Measurements from ENCODE around the gene ARHGDIG.

- no peak for TF ChIP-seq POLR2A (IDR thresholded peaks at IDR 0.05; ENCODE audit: low read depth, low read length)
- TF ChIP-seq, protein P1, sequence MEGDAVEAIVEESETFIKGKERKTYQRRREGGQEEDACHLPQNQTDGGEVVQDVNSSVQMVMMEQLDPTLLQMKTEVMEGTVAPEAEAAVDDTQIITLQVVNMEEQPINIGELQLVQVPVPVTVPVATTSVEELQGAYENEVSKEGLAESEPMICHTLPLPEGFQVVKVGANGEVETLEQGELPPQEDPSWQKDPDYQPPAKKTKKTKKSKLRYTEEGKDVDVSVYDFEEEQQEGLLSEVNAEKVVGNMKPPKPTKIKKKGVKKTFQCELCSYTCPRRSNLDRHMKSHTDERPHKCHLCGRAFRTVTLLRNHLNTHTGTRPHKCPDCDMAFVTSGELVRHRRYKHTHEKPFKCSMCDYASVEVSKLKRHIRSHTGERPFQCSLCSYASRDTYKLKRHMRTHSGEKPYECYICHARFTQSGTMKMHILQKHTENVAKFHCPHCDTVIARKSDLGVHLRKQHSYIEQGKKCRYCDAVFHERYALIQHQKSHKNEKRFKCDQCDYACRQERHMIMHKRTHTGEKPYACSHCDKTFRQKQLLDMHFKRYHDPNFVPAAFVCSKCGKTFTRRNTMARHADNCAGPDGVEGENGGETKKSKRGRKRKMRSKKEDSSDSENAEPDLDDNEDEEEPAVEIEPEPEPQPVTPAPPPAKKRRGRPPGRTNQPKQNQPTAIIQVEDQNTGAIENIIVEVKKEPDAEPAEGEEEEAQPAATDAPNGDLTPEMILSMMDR (IDR thresholded peaks at IDR 0.05; ENCODE audit: extremely low read depth in 1 of 2, insufficient read depth in 1 of 2, low read depth in 1 of 2, low read length in 2 of 2) = no peak
- no peak for TF ChIP-seq POLR2AphosphoS5 (IDR thresholded peaks at IDR 0.05; ENCODE audit: insufficient read depth, low read depth, low read length)
- TF ChIP-seq MAX (IDR thresholded peaks at IDR 0.05; ENCODE audit: insufficient read depth, insufficient read length) = no peak
- TF ChIP-seq EZH2 (IDR thresholded peaks at IDR 0.05; ENCODE audit: borderline replicate concordance, low read depth, low read length, severe bottlenecking) = no peak
- TF ChIP-seq JUN (IDR thresholded peaks at IDR 0.05; ENCODE audit: borderline replicate concordance, insufficient read depth, insufficient read length, low read depth) = no peak
- no peak for TF ChIP-seq MYC (IDR thresholded peaks at IDR 0.05; ENCODE audit: low read depth, low read length)
Observed at GRCh38 chr16:296276-296675, 15.9 kb downstream of the ARHGDIG start.

Measured in endothelial cell of umbilical vein (primary cell).